ENCODE measurements around the gene UBA52. TPM values are rescaled to one million over a fixed set of nuclear protein-coding genes. Genes with fewer than 3 reads are reported as not detected.
A peak's percentile ranks its signal among the peaks of the same experiment; 100 is the strongest.
"Not testable (repeated sequence)": the region's sequence is repeated elsewhere in the genome, so short reads cannot be mapped to it uniquely, and the experiment has no call there.

Gene UBA52
- polyA plus RNA-seq, 4 donors: 682 to 931 (median 738) TPM

DNA sequence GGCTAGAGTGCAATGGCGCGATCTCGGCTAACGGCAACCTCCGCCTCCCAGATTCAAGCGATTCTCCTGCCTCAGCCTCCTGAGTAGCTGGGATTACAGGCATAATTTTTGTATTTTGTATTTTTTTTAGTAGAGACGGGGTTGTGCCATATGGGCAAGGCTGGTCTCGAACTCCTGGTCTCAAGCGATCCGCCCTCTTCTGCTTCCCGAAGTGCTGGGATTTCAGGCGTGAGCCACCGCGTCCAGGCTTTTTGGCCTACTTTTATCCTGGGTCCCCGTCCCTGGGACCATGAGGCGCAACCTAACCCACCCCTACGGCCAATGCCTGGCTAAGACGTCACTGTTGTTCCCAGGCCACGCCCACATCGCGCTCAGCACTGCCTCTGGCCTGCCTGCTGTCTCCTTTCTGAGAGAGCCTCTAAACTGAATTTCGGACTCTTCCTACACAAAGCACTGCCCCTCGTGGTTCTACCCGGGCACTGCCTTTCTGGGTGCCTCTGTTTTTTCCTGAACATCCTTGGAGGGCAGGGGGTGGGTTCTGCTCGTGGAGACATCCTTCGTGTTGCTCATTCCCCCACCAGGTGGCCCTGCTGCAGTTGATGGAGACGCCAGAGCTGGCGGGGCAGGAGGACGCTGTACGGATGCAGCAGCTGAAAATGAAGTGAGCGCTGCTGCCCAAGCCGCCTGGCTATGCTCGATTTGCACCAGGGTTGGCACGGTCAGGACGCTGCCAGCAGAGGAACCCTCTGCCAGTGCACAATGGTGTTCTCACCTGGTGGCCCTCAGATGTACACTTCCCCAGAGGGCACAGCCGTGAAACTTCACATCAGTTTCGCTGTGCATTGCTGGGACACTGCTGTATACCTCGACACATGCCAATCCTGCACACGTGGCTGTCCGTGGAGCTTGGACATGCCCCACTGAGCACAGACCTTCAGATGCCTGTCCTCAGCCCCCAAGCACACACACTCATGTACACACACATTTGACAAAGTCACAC, 18.9 kb downstream of the UBA52 start:
- peak in 2 of 4 donors; percentile 66 to 71 for DNase-seq (ENCODE audit: low read depth in 4 of 4, low spot score in 3 of 4)

GRCh38 chr19:18591735-18592385, 20.2 kb downstream of the UBA52 start:
- DNase-seq (ENCODE audit: low read depth in 4 of 4, low spot score in 3 of 4): no peak

GRCh38 chr19:18592732-18593131, 21.1 kb downstream of the UBA52 start:
- not testable (repeated sequence) for DNase-seq (ENCODE audit: low read depth in 4 of 4, low spot score in 3 of 4)

DNA sequence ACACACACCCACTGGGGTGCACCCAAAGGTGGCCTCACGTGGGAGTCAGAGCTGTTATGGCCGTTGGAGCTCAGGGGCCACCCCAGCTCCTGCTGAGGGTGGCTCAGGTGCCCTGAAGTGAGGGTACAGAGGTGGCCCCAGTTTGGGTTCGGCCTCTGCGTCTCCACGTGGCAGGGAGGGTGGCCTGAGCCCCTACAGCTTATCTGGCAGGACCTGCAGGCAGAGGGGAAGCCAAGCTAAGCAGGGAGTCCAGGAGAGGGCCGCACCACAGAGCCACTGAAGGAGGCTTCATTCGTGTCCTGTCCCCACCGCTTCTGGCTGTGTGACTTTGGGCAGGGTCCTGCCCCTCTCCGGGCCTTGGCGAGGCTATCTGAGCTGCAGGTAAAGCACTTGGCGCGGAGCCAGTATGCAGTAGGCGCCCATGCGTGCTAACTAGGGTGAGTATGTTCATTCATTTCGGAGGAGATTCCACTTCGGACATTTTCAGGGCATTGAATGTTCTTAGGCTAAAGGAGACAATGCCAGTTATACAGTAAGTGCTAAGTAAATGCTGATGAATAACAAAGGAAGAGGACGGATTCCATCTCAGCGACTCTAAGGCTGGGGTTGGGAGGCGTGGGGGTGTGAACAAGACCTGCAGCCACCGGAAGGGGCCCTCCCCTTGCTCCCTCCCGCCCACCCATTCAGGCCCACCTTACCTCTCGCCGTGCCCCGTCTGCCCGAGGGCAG, 21.9 kb downstream of the UBA52 start:
- no peak for DNase-seq (ENCODE audit: low read depth in 4 of 4, low spot score in 3 of 4)

- DNase-seq (ENCODE audit: low read depth in 4 of 4, low spot score in 3 of 4): peak in 3 of 4 donors; percentile 70 to 74 (median 73)
Measured at GRCh38 chr19:18594096-18594823, 22.6 kb downstream of the UBA52 start.

- no peak for DNase-seq (ENCODE audit: low read depth in 4 of 4, low spot score in 3 of 4)
Measured at GRCh38 chr19:18594824-18595373, 23.2 kb downstream of the UBA52 start.

- DNase-seq (ENCODE audit: low read depth in 4 of 4, low spot score in 3 of 4): no peak
Measured at GRCh38 chr19:18595475-18595874, 23.8 kb downstream of the UBA52 start.

DNA sequence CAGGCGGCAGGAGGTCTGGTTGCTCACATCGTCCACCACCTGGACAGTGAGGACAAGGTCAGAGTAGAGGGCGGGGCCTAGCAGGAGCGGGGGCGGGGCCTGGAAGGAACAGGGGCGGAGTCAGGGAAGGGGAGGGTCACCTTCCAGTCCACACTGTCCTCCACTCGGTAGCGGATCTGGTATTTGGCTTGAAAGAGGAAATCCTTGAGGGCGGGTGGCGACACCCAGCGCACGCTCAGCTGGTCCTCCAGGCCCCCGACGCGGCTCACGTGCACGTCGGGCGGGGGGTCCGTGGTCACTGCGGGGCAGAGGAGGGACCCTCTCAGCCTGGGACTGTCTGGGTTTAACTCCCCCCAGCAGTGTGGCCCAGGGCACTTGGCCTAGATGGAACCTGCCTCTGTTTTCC, 25.1 kb downstream of the UBA52 start:
- DNase-seq (ENCODE audit: low read depth in 4 of 4, low spot score in 3 of 4): no peak

DNA sequence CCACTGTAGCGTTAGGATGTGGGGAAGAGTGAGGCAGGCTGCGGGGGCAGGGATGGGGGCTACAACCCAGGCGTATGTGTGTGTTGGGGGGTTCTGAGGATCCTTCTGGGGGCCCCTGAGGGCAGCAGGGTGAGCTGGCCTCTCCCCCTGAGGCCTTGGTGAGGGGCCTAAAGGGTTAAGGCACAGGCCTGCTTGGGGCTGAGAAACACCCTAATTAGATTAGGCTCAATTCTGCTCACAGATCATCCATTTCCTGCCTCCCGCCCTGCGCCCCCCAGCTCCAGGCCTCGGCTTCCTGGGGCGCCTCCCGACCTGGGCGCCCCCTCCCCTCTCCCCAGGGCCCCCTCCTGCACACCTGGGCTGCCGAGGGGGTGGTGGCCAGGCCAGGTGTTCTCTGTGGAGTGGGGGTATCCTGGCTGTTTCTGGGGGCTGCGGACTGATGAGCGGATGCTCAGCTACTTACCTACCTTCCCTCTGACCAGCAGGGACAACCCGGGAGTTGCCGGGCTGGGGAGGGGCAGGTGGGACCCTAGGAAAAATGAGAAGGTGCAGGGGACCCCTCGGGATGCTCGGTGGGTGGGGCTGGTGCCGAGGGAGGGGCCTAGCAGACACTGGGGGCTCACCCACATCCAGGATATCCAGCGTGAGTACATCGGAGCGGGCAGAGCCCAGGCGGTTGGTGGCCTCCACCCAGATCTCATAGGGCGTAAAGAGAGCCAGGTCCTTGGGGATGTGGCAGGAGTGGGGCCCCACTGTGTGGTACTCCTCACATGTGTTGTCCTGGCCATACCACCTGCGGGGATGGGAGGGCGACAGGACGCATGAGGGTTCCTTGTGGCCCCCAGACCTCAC, 26.4 kb downstream of the UBA52 start:
- DNase-seq (ENCODE audit: low read depth in 4 of 4, low spot score in 3 of 4): no peak

- no peak for DNase-seq (ENCODE audit: low read depth in 4 of 4, low spot score in 3 of 4)
Measured at GRCh38 chr19:18599485-18599884, 27.8 kb downstream of the UBA52 start.

DNA sequence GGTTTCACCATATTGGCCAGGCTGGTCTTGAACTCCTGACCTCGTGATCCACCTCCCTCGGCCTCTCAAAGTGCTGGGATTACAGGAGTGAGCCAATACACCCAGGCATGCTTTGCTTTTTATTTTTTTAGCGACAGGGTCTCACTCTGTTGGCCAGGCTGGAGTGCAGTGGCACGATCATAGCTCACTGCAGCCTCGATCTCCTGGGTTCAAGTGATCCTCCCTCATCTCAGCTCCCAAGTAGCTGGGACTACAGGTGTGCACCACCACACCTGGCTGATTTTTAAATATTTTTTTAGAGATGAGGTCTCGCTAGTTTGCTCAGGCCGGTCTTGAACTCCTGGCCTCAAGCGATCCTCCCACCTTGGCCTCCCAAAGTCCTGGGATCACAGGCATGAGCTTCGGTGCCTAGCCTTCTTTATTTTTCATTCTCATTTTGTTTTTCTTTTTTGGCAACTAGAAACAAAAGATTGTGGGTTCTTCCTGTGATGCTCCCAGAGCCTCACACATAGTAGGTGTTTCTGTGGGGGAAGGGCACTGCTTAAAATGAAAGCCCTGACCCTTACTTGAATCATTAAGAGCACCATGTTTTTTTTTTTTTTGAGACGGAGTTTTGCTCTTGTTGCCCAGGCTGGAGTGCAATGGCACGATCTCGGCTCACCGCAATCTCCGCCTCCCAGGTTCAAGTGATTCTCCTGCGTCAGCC, 29.2 kb downstream of the UBA52 start:
- DNase-seq (ENCODE audit: low read depth in 4 of 4, low spot score in 3 of 4): not testable (repeated sequence)

GRCh38 chr19:18601875-18602274, 30.2 kb downstream of the UBA52 start:
- DNase-seq (ENCODE audit: low read depth in 4 of 4, low spot score in 3 of 4): no peak

- DNase-seq (ENCODE audit: low read depth in 4 of 4, low spot score in 3 of 4): no peak
Measured at GRCh38 chr19:18603255-18603957, 31.7 kb downstream of the UBA52 start.

- no peak for DNase-seq (ENCODE audit: low read depth in 4 of 4, low spot score in 3 of 4)
Measured at GRCh38 chr19:18603958-18604819, 32.5 kb downstream of the UBA52 start.

DNA sequence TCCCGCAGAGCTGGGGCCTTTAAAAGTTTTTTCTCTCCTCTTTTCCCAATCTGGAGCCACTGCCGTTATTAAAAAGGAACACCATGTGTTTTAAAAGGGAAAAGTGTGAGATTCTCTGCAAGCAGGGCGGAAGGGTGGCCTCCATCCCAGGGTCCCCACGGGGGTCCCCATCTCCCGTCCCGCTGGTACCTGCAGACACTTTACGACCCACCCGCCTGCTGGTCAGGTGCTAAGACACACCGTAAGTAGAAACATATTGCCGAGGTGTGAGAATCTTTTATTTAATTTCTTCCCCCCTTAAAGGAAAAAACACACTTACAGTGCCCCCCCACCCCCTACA, 33.1 kb downstream of the UBA52 start:
- no peak for DNase-seq (ENCODE audit: low read depth in 4 of 4, low spot score in 3 of 4)

GRCh38 chr19:18605196-18605545, 33.5 kb downstream of the UBA52 start:
- no peak for DNase-seq (ENCODE audit: low read depth in 4 of 4, low spot score in 3 of 4)

Data from right renal pelvis (tissue), 4 donors.